HepG2 (cell line): ENCODE measurements around the gene RIBC1. TPM values are rescaled to one million over a fixed set of nuclear protein-coding genes. Genes with fewer than 3 reads are reported as not detected.

Experiments
- ATAC-seq: fragments of 200-7000 bp; cut with Tn5 transposase; 3 replicates; pipeline ENCODE4 v1.9.1; 2020; ENCODE audit warnings: mild to moderate bottlenecking, moderate library complexity
- BruUV-seq: library from RNA; stranded (reverse); fragments of 400-500 nt; replicated peaks from 2 replicates; lab custom pipeline; 2021; lab: Mats Ljungman, UMichigan
- CTCF ChIA-PET: fragments of 300-600 bp; formaldehyde crosslinking; extraction: SDS; loops from one replicate; lab custom pipeline; 2021; ENCODE audit warnings: low total read pairs, inconsistent platforms, low intra/inter-chr PET ratio; lab: Yijun Ruan, JAX
- POLR2A ChIA-PET: fragments of 350-600 bp; sonication (Branson Sonifier 250); formaldehyde crosslinking; loops from one replicate; lab custom pipeline; 2020; ENCODE audit warnings: antibody characterized with exemption, inconsistent platforms; lab: Yijun Ruan, JAX
- DNase-seq: peaks from one replicate; pipeline ENCODE4 v3.0.0-alpha.2; 2015; ENCODE audit warnings: low spot score
- FAIRE-seq: peaks from 3 replicates; lab custom pipeline; 2011; peaks lifted over from hg19 to GRCh38; lab: Jason Lieb, UNC
- H2AFZ ChIP-seq: one replicate; pipeline ENCODE4 v1.6.1; 2011; ENCODE audit warnings: low read length, inconsistent platforms
- H3K27ac ChIP-seq: fragments of 300-600 bp; 3 replicates; pipeline ENCODE4 v1.8.0; 2011; ENCODE audit warnings: mixed run types, mild to moderate bottlenecking, mixed read lengths, low read length, inconsistent platforms; ENCODE audit not compliant: insufficient read depth; ENCODE audit errors: extremely low read length
- H3K27me3 ChIP-seq, 2 experiments: fragments of 200-600 bp in 1 of 2; 2 replicates in 1 of 2; 3 replicates in 1 of 2; pipeline versions ENCODE4 v1.6.0 to v1.8.0; 2011; ENCODE audit warnings: low read length in 2 of 2, mild to moderate bottlenecking in 2 of 2, moderate library complexity in 2 of 2, inconsistent platforms in 1 of 2; ENCODE audit not compliant: insufficient read depth in 2 of 2, control insufficient read depth in 1 of 2
- H3K36me3 ChIP-seq, 2 experiments: fragments of 200-600 bp in 1 of 2; replicated peaks in 1 of 2; 2 replicates in 1 of 2; 3 replicates in 1 of 2; pipeline versions ENCODE4 v1.5.1 to v1.8.0; 2011; ENCODE audit warnings: low read length in 2 of 2, inconsistent platforms in 1 of 2; ENCODE audit not compliant: insufficient read depth in 2 of 2, control insufficient read depth in 1 of 2
- H3K4me1 ChIP-seq: 2 replicates; pipeline ENCODE4 v1.5.1; 2012; ENCODE audit warnings: low read length, inconsistent platforms; ENCODE audit not compliant: insufficient read depth
- H3K4me2 ChIP-seq: 2 replicates; pipeline ENCODE4 v1.6.0; 2011; ENCODE audit warnings: low read depth, low read length, inconsistent platforms
- H3K4me3 ChIP-seq, 3 experiments: fragments of 200-600 bp in 1 of 3; sonication (generic), shearing (Covaris generic) in 1 of 3; replicated peaks in 1 of 3; 2 replicates each; pipeline ENCODE4 v1.5.1; 2011 to 2016; ENCODE audit warnings: low read length in 3 of 3, inconsistent platforms in 2 of 3, low read depth in 2 of 3, mild to moderate bottlenecking in 2 of 3, control low read depth in 1 of 3, mixed read lengths in 1 of 3; ENCODE audit not compliant: insufficient read depth in 1 of 3
- H3K79me2 ChIP-seq: one replicate; pipeline ENCODE4 v1.6.1; 2011; ENCODE audit warnings: low read length, inconsistent platforms; ENCODE audit not compliant: insufficient read depth
- H3K9ac ChIP-seq: 2 replicates; pipeline ENCODE4 v1.6.0; 2011; ENCODE audit warnings: mild to moderate bottlenecking, low read depth, low read length, inconsistent platforms; ENCODE audit not compliant: insufficient read depth
- H3K9me3 ChIP-seq: 2 replicates; pipeline ENCODE4 v1.5.1; 2012; ENCODE audit warnings: mild to moderate bottlenecking, low read length
- H4K20me1 ChIP-seq: 2 replicates; pipeline ENCODE4 v1.6.0; 2011; ENCODE audit warnings: inconsistent platforms, mild to moderate bottlenecking, low read length, moderate library complexity; ENCODE audit not compliant: insufficient read depth
- ETV6 ChIP-seq: sonication (generic); formaldehyde crosslinking; conservative IDR thresholded peaks from 2 replicates; pipeline ENCODE4 v1.4.0; 2020; ENCODE audit warnings: missing genetic modification reagents
- NFE2 ChIP-seq: sonication (generic); formaldehyde crosslinking; IDR thresholded peaks from 2 replicates; pipeline ENCODE4 v1.4.0; 2020; ENCODE audit warnings: missing genetic modification reagents
- YY1 ChIP-seq: IDR thresholded peaks from 2 replicates; pipeline ENCODE4 v1.6.1; 2011; ENCODE audit warnings: low read length, low read depth, moderate library complexity, mild to moderate bottlenecking; ENCODE audit not compliant: insufficient read depth, insufficient replicate concordance
- ZBTB25 ChIP-seq: IDR thresholded peaks from 2 replicates; pipeline ENCODE4 v1.6.1; 2018; ENCODE audit warnings: missing genetic modification reagents
- ZNF550 ChIP-seq: sonication (generic); formaldehyde crosslinking; IDR thresholded peaks from 2 replicates; pipeline ENCODE4 v1.4.0; 2020; ENCODE audit warnings: mild to moderate bottlenecking, missing genetic modification reagents, borderline replicate concordance
- ZNF576 ChIP-seq: sonication (generic); formaldehyde crosslinking; IDR thresholded peaks from 2 replicates; pipeline ENCODE4 v1.4.0; 2020; ENCODE audit warnings: mild to moderate bottlenecking, missing genetic modification reagents
- WGBS: methylation state at CpG from one replicate; pipeline ENCODE4 v1.1.6; 2017; ENCODE audit warnings: low lambda C conversion rate; 5-methylcytosine and 5-hydroxymethylcytosine counted together
- in situ Hi-C: cut with HindIII; loops from 2 replicates; pipeline ENCODE4 v1.10.0; 2017; ENCODE audit warnings: low pct_unique_long_range_greater_than_20kb; ENCODE audit not compliant: extremely low pct_ligation_motif_present
- intact Hi-C: fragments of 100-400 bp; cut with micrococcal nuclease; formaldehyde crosslinking; loops from one replicate; pipeline ENCODE4 v1.10.0; 2022; ENCODE audit not compliant: unreplicated experiment
- polyA plus RNA-seq, 8 experiments: library from polyadenylated mRNA; depleted of rRNA in 3 of 8; stranded (reverse) in 7 of 8; unstranded in 1 of 8; fragments of >200 nt; fragmentation: Illumina TruSeq in 4 of 8; extraction: Trizol in 4 of 8; gene quantifications; 2 replicates each; pipeline versions ENCODE4 v1.2.1 to v1.2.3, GENCODE V29; 2011 to 2016; ENCODE audit warnings: low read depth in 4 of 8, missing spikeins in 1 of 8, mixed read lengths in 1 of 8; ENCODE audit not compliant: insufficient read depth in 1 of 8
- total RNA-seq, 5 experiments: library from RNA; depleted of rRNA; stranded (reverse); fragments of >200 nt; fragmentation: Illumina TruSeq; extraction: Trizol; gene quantifications; 2 replicates each; pipeline ENCODE4 v1.2.3, GENCODE V29; 2016; ENCODE audit warnings: low read depth in 1 of 5

The RIBC1 gene
- total and polyA plus RNA-seq, 2 of the 13 experiments (the other 11 are each of a cell fraction or from before 2014, with no cell fraction given), result 0.55 TPM; not detected in 1

GRCh38 chrX:53430231-53430630 is 7.6 kb downstream of the RIBC1 start:
- DNase-seq (no peak), ATAC-seq (no peak), FAIRE-seq (no peak)
- BruUV-seq, result no TSS peak
- no peaks in the 10 kb centered on the region for H3K79me2 ChIP-seq
- no peaks in the 10 kb centered on the region for H3K9me3 ChIP-seq
- in situ Hi-C loops, result no loop called here
- no peaks in the 10 kb centered on the region; a peak in 1 of 5 replicates for H3K27me3 ChIP-seq
- POLR2A ChIA-PET, result no interaction called here
- TF ChIP-seq ZNF576, result no peak
- TF ChIP-seq ZBTB25 (CRISPR knock-in tag), result no peak
- no peak for TF ChIP-seq ETV6 (CRISPR knock-in tag)
- no peak for TF ChIP-seq NFE2 (CRISPR knock-in tag)
- TF ChIP-seq YY1, result no peak
- TF ChIP-seq ZNF550, result no peak
- intact Hi-C loops, result no loop called here
- no peaks in the 10 kb centered on the region for H3K36me3 ChIP-seq
- H3K27ac ChIP-seq, result no peak overlapping the region
- H4K20me1 ChIP-seq, result no peaks in the 10 kb centered on the region
- no peak overlapping the region for H3K4me2 ChIP-seq
- H2AFZ ChIP-seq, result no peak overlapping the region
- peaks cover 5% of the 10 kb centered on the region for H3K4me1 ChIP-seq
- H3K9ac ChIP-seq, result no peak overlapping the region
- no peak overlapping the region for H3K4me3 ChIP-seq
- 100% methylated on average over 2 of the region's 9 CpGs for WGBS
- CTCF ChIA-PET, result no interaction called here
